GM12878 (cell line): Measurements from ENCODE around the gene SSNA1. TPM values are rescaled to one million over a fixed set of nuclear protein-coding genes. Genes with fewer than 3 reads are reported as not detected.

Experiments used
- ATAC-seq: fragments of 200-7000 bp; cut with Tn5 transposase; 3 replicates; pipeline ENCODE4 v1.9.1; 2020; ENCODE audit warnings: mild to moderate bottlenecking, moderate library complexity
- BruUV-seq: library from RNA; stranded (reverse); fragments of 400-500 nt; replicated peaks from 2 replicates; lab custom pipeline; 2021; lab: Mats Ljungman, UMichigan
- CTCF ChIA-PET: fragments of 300-600 bp; sonication (Branson Sonifier 250); formaldehyde crosslinking; extraction: SDS; loops from one replicate; lab custom pipeline; 2021; ENCODE audit warnings: inconsistent platforms; lab: Yijun Ruan, JAX
- POLR2A ChIA-PET: fragments of 350-600 bp; formaldehyde crosslinking; extraction: SDS; loops from one replicate; lab custom pipeline; 2021; ENCODE audit warnings: inconsistent platforms; lab: Charles Lee
- RAD21 ChIA-PET: fragments of 300-600 bp; sonication (Branson Sonifier 250); formaldehyde crosslinking; loops from one replicate; lab custom pipeline; 2023; ENCODE audit warnings: antibody characterized with exemption; ENCODE audit not compliant: unreplicated experiment; lab: Charles Lee
- SMC1A ChIA-PET: fragments of 300-600 bp; sonication (Branson Sonifier 250); formaldehyde crosslinking; loops from one replicate; lab custom pipeline; 2023; ENCODE audit not compliant: unreplicated experiment, uncharacterized antibody; lab: Charles Lee
- DNase-seq: peaks from one replicate; pipeline ENCODE4 v3.0.0-alpha.2; 2011; ENCODE audit warnings: low read depth, low spot score
- FAIRE-seq: peaks from 3 replicates; lab custom pipeline; 2011; peaks lifted over from hg19 to GRCh38; lab: Jason Lieb, UNC
- H2AFZ ChIP-seq: 2 replicates; pipeline ENCODE4 v1.6.0; 2011; ENCODE audit warnings: low read depth, low read length, control low read depth; ENCODE audit not compliant: control insufficient read depth
- H3K27ac ChIP-seq: 2 replicates; pipeline ENCODE4 v1.5.1; 2011; ENCODE audit warnings: control low read depth; ENCODE audit not compliant: control insufficient read depth, insufficient read depth
- H3K27me3 ChIP-seq, 2 experiments: replicated peaks in 1 of 2; 2 replicates each; pipeline versions ENCODE4 v1.6.0 to v1.6.1; 2011; ENCODE audit warnings: low read length in 1 of 2; ENCODE audit not compliant: control insufficient read depth in 2 of 2, insufficient read depth in 2 of 2
- H3K36me3 ChIP-seq, 2 experiments: 2 replicates each; pipeline ENCODE4 v1.5.1; 2011; ENCODE audit warnings: low read length in 1 of 2; ENCODE audit not compliant: control insufficient read depth in 2 of 2, insufficient read depth in 2 of 2
- H3K4me1 ChIP-seq: 2 replicates; pipeline ENCODE4 v1.6.1; 2011; ENCODE audit warnings: mild to moderate bottlenecking, low read length, moderate library complexity, mixed read lengths; ENCODE audit not compliant: control insufficient read depth, insufficient read depth
- H3K4me2 ChIP-seq: 2 replicates; pipeline ENCODE4 v1.6.0; 2011; ENCODE audit warnings: control low read depth; ENCODE audit not compliant: control insufficient read depth, insufficient read depth
- H3K4me3 ChIP-seq: fragments of 200-600 bp; sonication (generic); 2 replicates; pipeline ENCODE4 v1.5.1; 2016
- H3K79me2 ChIP-seq: 2 replicates; pipeline ENCODE4 v1.6.0; 2011; ENCODE audit warnings: low read length; ENCODE audit not compliant: control insufficient read depth, insufficient read depth
- H3K9ac ChIP-seq: 2 replicates; pipeline ENCODE4 v1.8.0; 2011; ENCODE audit warnings: low read length, control low read depth, mixed read lengths; ENCODE audit not compliant: control insufficient read depth, insufficient read depth
- H3K9me3 ChIP-seq: replicated peaks from 3 replicates; pipeline ENCODE4 v1.5.1; 2011; ENCODE audit warnings: mild to moderate bottlenecking, low read length; ENCODE audit not compliant: control insufficient read depth, insufficient read depth
- H4K20me1 ChIP-seq: 2 replicates; pipeline ENCODE4 v1.6.0; 2011; ENCODE audit not compliant: control insufficient read depth, insufficient read depth
- MEF2A ChIP-seq: IDR thresholded peaks from 2 replicates; pipeline ENCODE4 v1.6.1; 2011; ENCODE audit warnings: low read depth, mild to moderate bottlenecking, low read length, moderate library complexity; ENCODE audit not compliant: insufficient read depth
- MEF2B ChIP-seq: fragments of 450-650 bp; IDR thresholded peaks from 2 replicates; pipeline ENCODE4 v1.6.1; 2018; ENCODE audit warnings: mild to moderate bottlenecking, moderate library complexity; ENCODE audit not compliant: partially characterized antibody, poor library complexity, severe bottlenecking
- MTA3 ChIP-seq: IDR thresholded peaks from 2 replicates; pipeline ENCODE4 v1.6.1; 2012; ENCODE audit warnings: low read length, inconsistent platforms, borderline replicate concordance
- MYC ChIP-seq: IDR thresholded peaks from 2 replicates; pipeline ENCODE4 v1.6.1; 2011; ENCODE audit warnings: mild to moderate bottlenecking, low read length, moderate library complexity, inconsistent platforms; ENCODE audit not compliant: insufficient read depth, insufficient replicate concordance, insufficient read length, severe bottlenecking
- NFIC ChIP-seq: IDR thresholded peaks from 2 replicates; pipeline ENCODE4 v1.6.1; 2012; ENCODE audit warnings: low read depth, mild to moderate bottlenecking, inconsistent platforms, low read length, moderate library complexity
- NR2C1 ChIP-seq: fragments of 450-650 bp; IDR thresholded peaks from 2 replicates; pipeline ENCODE4 v1.6.1; 2017; ENCODE audit warnings: antibody characterized with exemption, mild to moderate bottlenecking, moderate library complexity
- RBBP5 ChIP-seq: fragments of 200-600 bp; sonication (generic); conservative IDR thresholded peaks from 2 replicates; pipeline ENCODE4 v1.6.1; 2016
- SMC3 ChIP-seq: IDR thresholded peaks from 2 replicates; pipeline ENCODE4 v1.6.1; 2011; ENCODE audit warnings: low read length, improper control_type of control experiment, borderline replicate concordance
- SPI1 ChIP-seq: IDR thresholded peaks from 2 replicates; pipeline ENCODE4 v1.6.1; 2011; ENCODE audit warnings: low read depth, mild to moderate bottlenecking, low read length, moderate library complexity, borderline replicate concordance; ENCODE audit not compliant: insufficient read depth
- WGBS: methylation state at CpG from one replicate; pipeline ENCODE4 v1.1.6; 2016; ENCODE audit warnings: low lambda C conversion rate; ENCODE audit not compliant: insufficient replicate concordance, insufficient coverage; ENCODE audit errors: missing lambda C conversion rate; 5-methylcytosine and 5-hydroxymethylcytosine counted together
- in situ Hi-C: fragments of 300-500 bp; cut with MboI; formaldehyde crosslinking; loops from 9 replicates; pipeline ENCODE4 v1.14.3; 2018; ENCODE audit warnings: mixed read lengths
- intact Hi-C: fragments of 100-400 bp; cut with micrococcal nuclease; formaldehyde crosslinking; loops from one replicate; pipeline ENCODE4 v1.14.2; 2022; ENCODE audit not compliant: unreplicated experiment
- polyA plus RNA-seq, 11 experiments: library from polyadenylated mRNA; depleted of rRNA in 4 of 11; unstranded in 6 of 11; stranded (reverse) in 5 of 11; fragments of >200 nt; fragmentation: Nextera tagmentation in 4 of 11; fragmentation: Illumina TruSeq in 1 of 11; extraction: Ambion mirVana in 4 of 11; extraction: Trizol in 1 of 11; gene quantifications; 1 replicate in 1 of 11; 2 replicates in 10 of 11; pipeline versions ENCODE4 v1.2.1 to v1.2.3, GENCODE V29; 2011 to 2016; ENCODE audit warnings: inconsistent platforms in 2 of 11, missing spikeins in 2 of 11, low read depth in 1 of 11
- total RNA-seq, 4 experiments: library from RNA; depleted of rRNA in 3 of 4; stranded (reverse); fragments of >200 nt in 3 of 4; fragmentation: Illumina TruSeq in 1 of 4; extraction: Trizol in 1 of 4; gene quantifications; 2 replicates each; pipeline versions ENCODE4 v1.2.1 to v1.2.3, GENCODE V29; 2013 to 2021
- TF ChIP-seq, protein P1 (sequence below): fragments of 450-650 bp; IDR thresholded peaks from 2 replicates; pipeline ENCODE4 v1.6.1; 2017; ENCODE audit warnings: mild to moderate bottlenecking, low read depth, inconsistent platforms; ENCODE audit not compliant: poor library complexity, severe bottlenecking

SSNA1 gene
- total and polyA plus RNA-seq, 10 of the 15 experiments (the other 5 are each of a cell fraction or from before 2014, with no cell fraction given), result 0.63 to 139 (median 78.0) TPM

DNA sequence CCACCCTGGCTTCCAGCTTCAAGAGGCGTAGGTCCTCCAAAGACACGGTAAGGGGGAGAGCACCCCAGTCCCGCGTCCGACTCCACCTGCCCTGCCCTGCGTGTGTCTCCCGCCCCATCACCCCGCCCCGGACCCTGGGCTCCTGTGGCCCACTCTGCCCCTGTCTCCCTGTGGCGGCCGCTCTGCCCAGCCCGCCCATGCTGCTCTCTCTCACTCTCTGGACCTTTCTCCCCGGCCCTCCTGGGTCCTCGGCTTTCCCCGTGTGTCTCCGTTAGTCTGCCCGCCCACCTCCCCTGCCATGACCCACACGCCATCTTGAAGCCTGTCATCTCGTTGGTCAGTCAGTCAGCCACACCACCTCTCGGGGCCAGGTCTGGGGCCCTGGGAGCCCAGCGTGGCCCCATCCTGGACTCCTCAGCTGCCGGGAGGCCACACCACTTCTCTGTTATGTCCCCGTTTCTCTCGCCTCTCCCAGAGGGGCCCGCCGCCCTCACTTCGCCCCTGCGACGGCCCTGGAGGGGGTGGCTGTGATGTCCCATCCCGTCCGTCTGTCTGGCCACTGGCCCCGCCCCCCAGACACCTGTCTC lies 23.1 kb upstream of the SSNA1 start:
- ChIA-PET RAD21 (interaction anchor here (4.3 kb wide), 1 partner anchor 15 kb away, joined by 25 read pairs; no protein-coding TSS in a partner anchor), CTCF (no interaction called here), SMC1A (no interaction called here), POLR2A (no interaction called here)
- Histone ChIP-seq H3K79me2 (no peaks in the 10 kb centered on the region), H3K9ac (no peak overlapping the region), H3K27me3 (peaks cover 0 to 8% of the 10 kb centered on the region in 2 experiments; a peak in 3 of 4 replicates), H3K9me3 (no peaks in the 10 kb centered on the region; the same call in 2 of the 3 replicates), H3K27ac (no peak overlapping the region), H3K4me2 (no peak overlapping the region), H3K36me3 (no peaks in the 10 kb centered on the region), H3K4me1 (peaks cover 8% of the 10 kb centered on the region; the same call in 1 of the 2 replicates), H4K20me1 (no peaks in the 10 kb centered on the region), H3K4me3 (no peak overlapping the region), H2AFZ (no peak overlapping the region)
- no peak for DNase-seq
- BruUV-seq, result no TSS peak
- WGBS, result 44% methylated on average over 27 of the region's 32 CpGs
- ATAC-seq, result no peak
- in situ Hi-C loops (no loop called here), intact Hi-C loops (no loop called here)
- TF ChIP-seq NR2C1 (no peak), SMC3 (no peak), MTA3 (no peak), SPI1 (no peak)
- no peak for FAIRE-seq

DNA sequence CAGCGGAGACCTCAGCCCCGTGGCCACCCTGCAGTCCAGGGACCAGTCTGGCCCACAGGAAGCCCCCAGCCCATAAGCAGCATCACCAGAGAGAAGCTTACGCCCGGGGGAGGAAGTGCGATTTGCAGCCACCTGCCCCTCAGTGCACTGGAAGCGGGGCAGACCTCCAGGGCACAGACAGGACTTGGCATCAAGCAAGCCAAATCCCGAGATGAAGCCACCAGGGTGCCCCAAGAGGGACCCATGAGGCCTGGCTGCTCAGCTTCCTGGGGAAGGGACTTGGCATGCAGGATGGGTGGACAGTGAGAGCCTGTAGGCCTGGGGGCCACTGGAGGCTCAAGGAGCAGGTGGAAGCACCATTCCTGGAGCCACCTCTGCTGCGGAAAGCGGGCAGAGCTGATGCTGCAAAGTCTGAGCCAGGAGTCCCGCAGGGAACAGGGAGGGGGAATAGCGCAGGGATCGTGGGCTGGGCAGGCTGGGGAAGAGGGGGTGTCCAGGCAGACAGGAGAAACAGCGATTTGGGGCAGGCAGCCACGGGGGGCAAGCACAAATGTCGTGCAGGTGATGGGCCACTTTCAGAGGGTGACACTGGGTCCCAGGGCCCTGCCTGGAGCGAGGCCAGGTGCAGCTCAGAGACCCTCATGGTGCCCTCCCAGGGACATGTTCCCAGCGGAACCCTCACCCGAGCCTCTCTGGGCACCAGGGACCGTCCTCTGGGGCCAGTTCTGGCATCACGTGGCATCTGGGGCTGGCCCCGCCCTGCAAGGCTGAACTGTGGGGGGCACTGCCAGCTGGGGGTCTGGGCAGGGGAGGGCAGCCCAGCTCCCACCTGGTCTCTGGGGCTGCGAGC lies 21.9 kb upstream of the SSNA1 start:
- WGBS, result 31% methylated on average over 21 of the region's 22 CpGs
- no peak overlapping the region for H3K9ac ChIP-seq
- DNase-seq (no peak), ATAC-seq (no peak), FAIRE-seq (no peak)
- H3K4me2 ChIP-seq, result no peak overlapping the region
- no peaks in the 10 kb centered on the region for H3K79me2 ChIP-seq
- no TSS peak for BruUV-seq
- POLR2A ChIA-PET, result interaction anchor here (0.6 to 2.8 kb wide), 4 partner anchors 14 to 43 kb away, joined by 4 to 15 read pairs (median 6); no protein-coding TSS in a partner anchor
- H3K36me3 ChIP-seq, result no peaks in the 10 kb centered on the region
- TF ChIP-seq MYC (no peak), NFIC (no peak), RBBP5 (no peak), MEF2B (no peak), MEF2A (no peak)
- TF ChIP-seq, protein P1, sequence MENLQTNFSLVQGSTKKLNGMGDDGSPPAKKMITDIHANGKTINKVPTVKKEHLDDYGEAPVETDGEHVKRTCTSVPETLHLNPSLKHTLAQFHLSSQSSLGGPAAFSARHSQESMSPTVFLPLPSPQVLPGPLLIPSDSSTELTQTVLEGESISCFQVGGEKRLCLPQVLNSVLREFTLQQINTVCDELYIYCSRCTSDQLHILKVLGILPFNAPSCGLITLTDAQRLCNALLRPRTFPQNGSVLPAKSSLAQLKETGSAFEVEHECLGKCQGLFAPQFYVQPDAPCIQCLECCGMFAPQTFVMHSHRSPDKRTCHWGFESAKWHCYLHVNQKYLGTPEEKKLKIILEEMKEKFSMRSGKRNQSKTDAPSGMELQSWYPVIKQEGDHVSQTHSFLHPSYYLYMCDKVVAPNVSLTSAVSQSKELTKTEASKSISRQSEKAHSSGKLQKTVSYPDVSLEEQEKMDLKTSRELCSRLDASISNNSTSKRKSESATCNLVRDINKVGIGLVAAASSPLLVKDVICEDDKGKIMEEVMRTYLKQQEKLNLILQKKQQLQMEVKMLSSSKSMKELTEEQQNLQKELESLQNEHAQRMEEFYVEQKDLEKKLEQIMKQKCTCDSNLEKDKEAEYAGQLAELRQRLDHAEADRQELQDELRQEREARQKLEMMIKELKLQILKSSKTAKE, result no peak
- H4K20me1 ChIP-seq, result no peaks in the 10 kb centered on the region
- no peak overlapping the region for H2AFZ ChIP-seq
- H3K27ac ChIP-seq, result no peak overlapping the region
- H3K4me3 ChIP-seq, result no peak overlapping the region
- H3K4me1 ChIP-seq, result peaks cover 8% of the 10 kb centered on the region; the same call in 1 of the 2 replicates
- in situ Hi-C loops (no loop called here), intact Hi-C loops (no loop called here)
- RAD21 ChIA-PET, result interaction anchor here (0.6 to 4.3 kb wide), 4 partner anchors 8 to 22 kb away, joined by 3 to 25 read pairs (median 4); partner anchors contain the start of gene SSNA1
- SMC1A ChIA-PET, result no interaction called here
- CTCF ChIA-PET, result no interaction called here
- peaks cover 0 to 8% of the 10 kb centered on the region in 2 experiments; a peak in 3 of 4 replicates for H3K27me3 ChIP-seq
- H3K9me3 ChIP-seq, result no peaks in the 10 kb centered on the region; the same call in 2 of the 3 replicates
